Midbrain (tissue), 1 donor: ENCODE measurements around the gene PNO1.
"Not testable (repeated sequence)": the region's sequence is repeated elsewhere in the genome, so short reads cannot be mapped to it uniquely, and the experiment has no call there.

Source experiments
- DNase-seq: peaks from one replicate; lab custom pipeline; 2025; lab: John Stamatoyannopoulos, UW

The PNO1 gene

GRCh38 chr2:68157402-68158133 lies at the start of gene PNO1:
TSS of gene PNO1 (plus strand) at chr2:68157888. CDS start at chr2:68157935, 47 bp downstream.
- DNase-seq = peak; percentile 97

- DNase-seq = no peak
Measured at GRCh38 chr2:68108120-68108519, 49.6 kb upstream of the PNO1 start.

- DNase-seq = no peak
Measured at GRCh38 chr2:68110102-68110501, 47.6 kb upstream of the PNO1 start.

- DNase-seq = no peak
Measured at GRCh38 chr2:68115965-68116364, 41.7 kb upstream of the PNO1 start.

GRCh38 chr2:68117922-68118321 lies 39.8 kb upstream of the PNO1 start:
- DNase-seq = not testable (repeated sequence)

DNA sequence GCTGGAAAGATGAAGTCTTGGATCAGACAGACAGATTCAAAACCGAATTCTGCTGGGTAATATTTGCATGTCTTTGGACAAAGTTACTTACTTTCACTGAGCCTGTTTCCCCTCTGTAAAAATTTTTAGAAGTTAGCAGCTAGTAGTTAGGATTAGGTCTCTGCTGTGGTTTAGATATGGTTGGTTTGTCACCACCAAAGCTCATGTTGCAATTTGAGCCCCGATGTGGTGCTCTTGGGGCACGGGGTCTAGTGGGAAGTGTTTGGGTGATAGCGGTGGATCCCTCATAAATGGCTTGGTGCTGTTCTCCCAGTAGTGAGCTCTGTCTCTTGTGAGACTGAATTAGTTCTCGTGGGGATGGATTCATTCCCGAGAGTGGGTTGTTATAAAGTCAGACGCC lies 38.9 kb upstream of the PNO1 start:
- no peak for DNase-seq

GRCh38 chr2:68119504-68119903 lies 38.2 kb upstream of the PNO1 start:
- DNase-seq = no peak

DNA sequence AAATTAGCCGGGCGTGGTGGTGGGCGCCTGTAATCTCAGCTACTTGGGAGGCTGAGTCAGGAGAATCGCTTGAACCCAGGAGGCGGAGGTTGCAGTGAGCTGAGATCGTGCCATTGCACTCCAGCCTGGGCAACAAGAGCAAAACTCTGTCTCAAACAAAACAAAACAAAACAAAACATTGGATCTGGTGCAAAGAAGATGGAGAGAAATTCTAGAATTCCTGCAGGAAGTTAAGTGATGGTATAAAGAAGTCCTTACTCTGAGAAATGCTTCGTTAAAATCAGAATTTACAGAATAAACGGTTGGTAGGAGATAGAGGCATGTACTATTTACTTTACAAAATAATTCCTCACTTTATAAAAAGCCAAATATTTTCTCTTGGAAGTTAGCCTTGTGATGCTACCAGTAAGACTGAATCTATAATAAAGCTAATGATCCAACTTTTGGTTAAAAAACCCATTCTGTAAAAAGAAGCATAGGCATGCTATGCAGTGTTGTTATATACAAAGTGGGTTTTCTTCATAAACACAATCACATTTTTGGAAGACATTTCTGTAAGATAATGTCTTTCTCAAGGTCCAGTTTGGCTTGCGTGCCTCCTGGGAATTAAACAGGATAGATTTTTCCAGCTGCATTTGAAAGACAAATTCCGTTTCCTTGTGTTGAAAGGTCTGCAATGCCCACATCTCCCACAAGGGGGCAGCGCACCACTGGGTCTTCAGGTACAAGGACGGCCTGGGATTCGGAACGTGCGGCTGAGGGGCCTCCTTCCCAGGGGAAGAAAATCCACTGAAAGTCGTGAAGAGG lies 35.6 kb upstream of the PNO1 start:
- peak; percentile 80 for DNase-seq

- no peak for DNase-seq
Measured at GRCh38 chr2:68122680-68122964, 35.1 kb upstream of the PNO1 start.

- DNase-seq = no peak
Measured at GRCh38 chr2:68124321-68124720, 33.4 kb upstream of the PNO1 start.

GRCh38 chr2:68125821-68126220 lies 31.9 kb upstream of the PNO1 start:
- DNase-seq = no peak

- DNase-seq = no peak
Measured at GRCh38 chr2:68126561-68126960, 31.1 kb upstream of the PNO1 start.

GRCh38 chr2:68127358-68128242 lies 30.1 kb upstream of the PNO1 start:
- no peak for DNase-seq

DNA sequence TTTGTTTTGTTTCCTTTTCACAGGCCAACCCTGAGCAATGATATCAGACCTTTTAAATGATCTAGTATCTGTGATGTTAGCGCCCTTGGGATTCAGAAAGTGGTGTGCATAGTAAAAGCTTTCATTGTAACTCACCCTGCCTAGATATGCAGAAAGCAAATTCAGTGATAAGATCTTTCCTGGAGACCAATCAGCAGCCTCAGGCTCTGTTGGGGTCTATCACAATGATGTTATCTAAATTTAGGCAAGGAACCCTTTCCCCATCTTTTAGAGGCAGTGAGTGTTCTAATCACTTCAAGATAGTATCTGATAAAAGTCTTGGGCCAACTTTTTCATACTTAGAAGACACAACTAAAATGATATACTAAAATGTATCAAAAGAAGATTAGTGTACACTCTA lies 23.6 kb upstream of the PNO1 start:
- no peak for DNase-seq

DNA sequence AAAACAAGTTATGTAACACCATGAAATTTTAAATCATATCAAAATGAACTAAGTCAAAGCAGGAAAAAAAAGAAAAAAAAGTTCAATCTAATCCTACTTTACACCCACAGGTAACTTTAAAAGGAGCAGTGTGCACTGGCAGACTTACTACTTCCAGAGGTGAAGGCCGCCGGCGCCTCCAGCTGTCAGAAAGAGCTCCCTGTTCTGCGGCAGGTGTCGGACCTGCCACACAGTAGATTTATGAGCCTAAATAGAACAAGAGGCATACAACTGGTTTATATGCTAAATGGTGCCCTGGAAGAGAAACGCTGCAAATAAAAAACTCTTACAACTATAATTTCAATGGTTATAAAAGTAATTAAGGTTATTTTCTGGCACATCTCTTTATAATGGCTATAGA lies 23.1 kb upstream of the PNO1 start:
- DNase-seq = no peak

DNA sequence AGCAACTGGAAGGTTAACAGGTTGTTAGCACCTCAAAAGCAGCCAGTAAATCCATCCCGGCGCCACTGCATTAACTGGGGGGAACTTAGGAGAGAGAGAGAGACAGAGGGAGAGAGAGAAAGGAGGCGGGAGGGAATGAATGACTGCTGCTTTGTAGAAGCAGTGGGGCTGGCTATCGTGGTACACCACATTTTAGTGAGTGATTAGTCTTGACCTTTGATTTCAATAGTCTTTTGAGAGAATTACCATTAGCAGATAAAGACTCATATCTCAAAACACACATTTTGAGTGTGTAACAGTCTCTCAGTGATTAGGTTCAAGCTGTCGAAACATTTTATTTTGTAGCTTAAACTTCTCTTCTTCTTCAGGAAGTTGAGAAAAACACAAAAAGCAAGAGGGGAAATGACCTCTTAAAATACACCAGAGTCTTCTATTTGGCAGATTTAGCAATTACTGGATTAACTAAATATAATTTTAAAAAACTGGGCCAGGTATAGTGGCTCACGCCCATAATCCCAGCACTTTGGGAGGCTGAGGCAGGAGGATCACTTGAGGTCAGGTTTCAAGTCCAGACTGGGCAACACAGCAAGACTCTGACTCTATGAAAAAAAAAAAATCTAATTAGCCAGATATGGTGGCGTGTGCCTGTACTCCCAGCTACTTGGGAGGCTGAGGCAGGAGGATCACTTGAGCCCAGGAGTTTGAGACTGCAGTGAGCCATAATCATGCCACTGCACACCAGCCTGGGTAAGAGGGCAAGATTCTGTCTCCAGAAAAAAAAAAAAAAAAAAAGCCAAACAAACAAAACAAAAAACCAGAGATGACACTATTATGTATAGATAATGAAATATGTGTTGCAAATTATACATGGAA lies 22.0 kb upstream of the PNO1 start:
- no peak for DNase-seq

DNA sequence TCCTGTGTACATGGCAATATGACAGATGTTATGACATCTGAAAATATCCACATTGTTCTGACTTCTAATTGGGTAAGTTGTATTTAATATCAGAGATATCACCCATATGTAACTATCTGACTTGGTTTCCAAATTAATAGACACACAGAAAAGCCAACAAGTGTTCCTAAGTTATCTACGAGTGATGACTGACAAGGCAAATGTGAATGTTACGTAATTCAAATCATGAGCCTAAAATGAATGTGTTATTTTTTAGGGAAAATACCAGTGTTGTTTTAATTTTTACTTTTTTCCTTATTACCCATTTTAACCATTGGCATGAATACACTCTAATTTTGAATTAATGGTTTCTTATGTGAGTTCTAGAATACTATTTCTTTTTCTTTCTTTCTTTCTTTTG lies 15.8 kb upstream of the PNO1 start:
- no peak for DNase-seq

DNA sequence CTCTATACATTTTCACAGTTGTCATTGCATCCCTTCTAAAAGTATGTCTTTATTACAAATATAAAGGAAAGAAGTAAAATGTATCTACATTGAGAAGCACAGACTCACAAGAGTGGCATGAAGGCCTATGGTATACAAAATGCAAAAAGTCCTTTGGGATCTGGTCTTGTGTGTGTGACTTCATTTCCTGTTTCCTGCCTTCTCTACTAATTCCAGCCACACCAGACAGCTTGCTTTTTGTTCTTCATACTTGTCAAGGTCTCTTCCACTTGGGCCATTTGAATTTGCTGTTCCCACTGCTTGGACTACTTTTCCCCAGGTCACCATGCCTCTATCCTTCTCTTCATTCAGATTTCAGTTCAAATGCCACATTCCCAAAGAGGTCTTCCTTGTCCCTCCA lies 6.7 kb upstream of the PNO1 start:
- DNase-seq = no peak

DNA sequence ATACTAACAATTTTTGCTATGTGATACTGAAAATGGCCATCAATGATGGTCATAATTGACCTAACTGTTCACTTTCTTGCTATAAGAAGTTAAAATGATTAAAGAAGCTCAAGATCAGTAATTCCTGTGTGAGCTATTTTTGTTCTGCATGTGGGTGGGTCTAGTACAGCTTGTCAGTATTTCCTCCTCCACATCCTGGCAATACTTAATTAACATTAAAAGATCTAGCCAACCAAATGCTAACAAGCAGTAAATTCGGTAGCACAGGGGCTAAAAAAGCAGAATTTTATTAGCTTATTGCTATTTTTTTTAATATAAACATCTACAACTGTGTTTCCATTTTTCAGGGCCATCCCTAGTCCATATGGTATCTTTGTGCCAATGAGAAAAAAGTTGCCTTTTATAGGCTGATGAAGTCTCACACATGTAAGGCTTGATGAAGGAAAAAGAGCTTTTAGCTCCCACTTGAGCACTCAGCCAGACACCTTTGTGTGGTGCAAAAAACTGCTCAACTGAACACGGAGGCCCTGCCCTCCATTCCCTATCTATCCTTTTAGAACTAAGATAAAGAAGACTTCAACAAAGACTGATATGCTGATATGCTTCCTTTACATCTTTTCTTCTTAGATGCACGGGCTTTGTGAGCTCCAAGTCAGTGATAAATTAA lies 4.9 kb upstream of the PNO1 start:
- DNase-seq = no peak

GRCh38 chr2:68155618-68156017 lies 2.1 kb upstream of the PNO1 start:
- no peak for DNase-seq

GRCh38 chr2:68156419-68156818 lies 1.3 kb upstream of the PNO1 start:
- DNase-seq = no peak
